GM19025 (cell line): ENCODE measurements around the gene DCLRE1B.
A peak's percentile ranks its signal among the peaks of the same experiment; 100 is the strongest.

Source experiments
- ATAC-seq: cut with Tn5 transposase; IDR thresholded peaks from one replicate; pipeline ENCODE4 v1.9.1; 2021; ENCODE audit warnings: mild to moderate bottlenecking, low read depth, moderate library complexity; ENCODE audit not compliant: unreplicated experiment

DCLRE1B gene

DNA sequence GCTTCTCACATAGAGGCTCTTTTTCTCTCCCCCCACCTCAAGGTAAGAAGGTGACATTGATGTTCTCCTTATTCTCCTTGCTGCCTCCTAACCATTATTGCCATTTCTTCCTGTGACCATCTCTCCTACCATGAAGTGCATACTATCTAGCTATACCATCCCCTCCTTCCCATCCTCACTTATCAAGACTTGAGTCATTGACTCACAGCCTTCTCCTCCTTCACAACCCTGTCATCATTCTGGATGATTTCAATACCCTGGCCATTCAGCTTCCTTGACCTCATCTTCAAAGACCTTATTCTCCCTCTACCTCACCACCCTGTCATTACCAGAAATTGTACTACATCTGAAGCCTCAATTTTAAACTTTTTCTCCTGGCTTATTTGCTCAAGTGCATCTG, 13.1 kb downstream of the DCLRE1B start:
- no peak for ATAC-seq

DNA sequence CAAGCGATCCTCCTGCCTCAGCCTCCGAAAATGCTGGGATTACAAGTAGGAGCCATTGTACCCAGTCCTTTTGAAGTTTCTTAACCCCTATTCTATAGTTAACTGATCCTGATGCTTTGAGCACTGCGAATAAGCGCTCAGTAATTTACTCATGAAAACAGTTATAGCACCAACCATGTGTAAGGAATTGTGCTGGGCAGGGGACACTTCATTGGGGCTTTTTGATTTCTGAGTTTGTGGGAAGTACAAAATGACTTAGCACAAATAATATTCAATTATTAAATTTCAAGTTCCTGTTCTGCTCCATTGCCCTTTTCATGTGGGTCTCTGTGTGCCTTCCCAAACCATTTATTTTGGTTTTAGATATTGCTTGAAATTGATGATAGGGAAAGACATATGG, 17.8 kb downstream of the DCLRE1B start:
- ATAC-seq = no peak

DNA sequence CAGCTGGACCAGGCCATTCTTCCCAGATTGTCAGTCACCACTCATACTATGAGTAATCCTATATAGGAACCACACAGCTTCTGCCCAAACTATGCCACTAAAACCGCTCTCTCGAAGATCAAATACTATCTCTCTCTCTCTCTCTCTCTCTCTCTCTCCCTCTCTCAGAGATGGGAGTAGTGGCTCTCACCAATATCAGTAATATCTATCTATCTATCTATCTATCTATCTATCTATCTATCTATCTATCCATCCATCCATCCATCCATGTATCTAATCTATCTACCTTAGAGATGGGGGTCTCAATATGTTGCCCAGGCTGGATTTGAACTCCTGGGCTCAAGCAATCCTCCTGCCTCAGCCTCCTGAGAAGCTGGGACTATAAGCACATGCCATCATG, 19.3 kb downstream of the DCLRE1B start:
- no peak for ATAC-seq

DNA sequence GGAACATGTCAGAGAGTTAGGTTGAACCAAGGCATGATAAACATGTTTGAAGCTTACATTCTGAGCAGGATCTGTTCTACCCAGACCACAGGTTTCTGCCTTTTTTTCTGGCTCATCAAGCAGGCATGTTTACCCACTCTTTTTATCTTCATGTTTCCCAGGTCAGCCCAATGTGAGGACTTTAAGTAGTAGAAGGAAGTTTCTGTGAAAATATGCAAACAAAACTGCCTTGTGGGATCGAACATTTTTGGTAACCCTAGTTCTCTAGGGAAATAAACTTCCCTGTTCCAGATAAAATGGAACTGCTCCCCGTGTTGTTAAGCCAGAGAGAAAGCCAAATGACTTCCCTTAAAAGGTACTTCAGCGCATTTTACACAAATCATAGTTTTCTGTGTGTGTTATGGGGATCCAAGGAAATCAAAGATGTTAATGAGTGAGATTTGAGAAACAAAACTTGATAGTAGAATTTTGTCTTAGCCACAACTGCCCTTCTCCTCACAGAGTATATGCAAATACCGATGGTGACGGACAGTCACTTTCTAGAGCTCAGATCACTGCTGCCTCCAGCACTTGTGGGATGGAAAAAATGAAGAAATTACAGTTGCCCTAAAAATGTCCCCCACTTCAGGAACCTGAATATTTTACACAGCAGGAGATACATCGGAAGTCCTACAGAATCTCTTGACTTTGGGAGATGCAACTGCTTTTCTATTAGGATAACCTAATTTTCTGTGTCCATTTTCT, 23.2 kb downstream of the DCLRE1B start:
- no peak for ATAC-seq

DNA sequence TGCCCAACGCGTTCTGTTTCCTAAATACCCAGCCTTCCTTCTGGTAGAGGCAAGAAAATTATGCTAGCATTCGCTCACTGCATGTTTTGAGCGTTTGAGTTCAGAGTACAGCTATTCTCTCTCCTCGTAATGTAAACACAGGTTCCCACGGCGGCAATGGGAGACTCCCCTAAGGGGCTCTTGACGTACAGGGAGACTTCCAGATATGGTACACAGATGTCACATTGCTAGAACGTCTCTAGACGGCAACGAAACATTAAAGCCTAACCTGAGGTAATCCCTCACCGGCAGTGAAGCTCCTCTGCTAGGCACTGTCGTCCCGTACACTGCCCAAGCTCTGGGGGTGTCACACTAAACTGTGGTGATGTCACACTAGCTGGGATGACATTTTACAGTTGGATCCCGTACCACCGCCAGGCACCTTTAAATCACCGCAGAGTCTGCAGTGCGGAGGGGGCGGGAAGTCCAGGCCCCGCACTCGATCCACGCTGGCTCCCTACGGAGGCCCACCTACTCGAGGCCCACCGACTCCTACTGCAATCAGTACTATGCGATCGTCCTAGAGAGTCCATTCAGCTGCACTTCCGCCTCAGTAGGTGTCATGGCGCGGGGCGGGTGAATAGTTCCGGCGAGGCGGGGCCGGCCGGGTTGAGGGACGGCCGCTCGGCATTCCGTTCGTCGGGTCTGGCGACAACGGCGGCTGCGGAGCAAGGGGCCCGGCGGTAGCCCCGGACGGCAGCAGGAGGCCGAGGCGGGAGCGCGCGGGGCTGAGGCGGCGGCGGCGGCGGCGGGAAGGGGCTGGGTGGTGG, 24.0 kb downstream of the DCLRE1B start, which contains the start of gene HIPK1:
Gene HIPK1 (plus strand): TSS at position 384 of the 809 bp plus-strand sequence.
- peak; percentile 66 for ATAC-seq

DNA sequence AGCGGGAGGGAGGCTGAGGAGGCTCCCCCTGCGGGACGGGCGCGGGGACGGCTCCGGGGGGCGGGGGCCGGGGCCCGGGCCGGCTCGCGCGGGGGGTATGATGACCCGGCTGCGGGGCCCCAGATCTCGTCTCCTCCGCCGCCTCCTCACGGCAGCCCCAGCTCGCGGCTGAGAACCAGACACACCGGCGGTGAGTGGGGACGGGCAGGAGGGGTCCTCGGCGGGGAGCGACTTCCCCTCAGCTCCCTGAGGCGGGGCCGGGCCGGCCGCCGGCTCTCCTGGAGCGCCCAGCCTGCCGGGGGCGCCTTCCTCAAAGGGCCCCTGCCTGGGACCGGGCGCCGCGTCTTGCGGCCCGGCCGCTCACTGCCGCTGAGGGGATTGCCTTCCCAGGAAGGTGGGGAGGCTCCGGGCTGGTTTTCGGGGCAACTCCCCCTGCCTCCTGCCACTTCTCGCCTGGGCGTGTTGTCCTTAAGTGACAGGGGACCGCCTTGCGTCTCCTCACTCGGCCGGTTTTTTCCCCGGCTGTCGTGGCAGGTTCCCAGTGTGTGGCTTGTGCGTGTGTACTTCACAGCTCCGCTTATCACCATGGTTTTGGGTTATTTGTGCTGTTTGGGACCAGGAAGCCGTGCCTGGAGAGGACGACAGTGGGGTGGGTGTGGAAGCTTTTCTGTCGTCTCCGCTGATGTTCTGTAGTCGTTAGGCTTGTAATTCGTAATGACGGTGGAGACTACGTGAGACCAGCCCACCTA, 24.8 kb downstream of the DCLRE1B start:
- peak; percentile 28 for ATAC-seq

DNA sequence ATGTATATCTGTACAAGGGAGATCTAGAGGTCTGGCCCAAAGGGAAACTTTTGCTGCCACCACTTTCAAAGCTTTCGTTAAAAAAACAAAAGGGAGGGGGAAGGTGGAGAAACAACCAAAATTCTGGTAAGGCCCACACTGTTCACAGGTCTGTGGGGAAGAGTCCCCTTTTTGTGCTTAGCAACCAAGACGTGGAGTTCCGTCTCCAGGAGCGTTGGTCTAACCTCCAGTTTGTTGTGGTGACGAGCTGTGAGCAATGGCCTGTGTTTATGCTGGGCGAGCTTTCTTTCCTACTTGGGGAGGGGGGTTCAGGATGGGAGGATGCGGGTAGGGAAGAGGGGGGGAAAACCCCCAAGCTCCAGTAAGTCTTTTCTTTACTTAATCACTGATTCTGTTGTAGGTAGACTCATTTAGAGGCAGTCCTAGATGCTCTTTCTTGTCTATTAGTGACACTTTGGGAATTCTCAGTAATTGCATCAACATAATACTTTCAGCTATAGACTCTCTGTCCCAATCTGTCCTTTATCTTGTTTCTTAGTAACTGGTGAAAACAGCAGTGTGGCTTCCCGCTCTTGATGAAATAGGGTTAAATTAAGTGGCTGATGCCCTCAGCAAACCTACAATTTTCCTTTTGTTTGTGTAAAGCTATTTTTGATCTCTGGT, 25.5 kb downstream of the DCLRE1B start:
- ATAC-seq = peak; percentile 8

DNA sequence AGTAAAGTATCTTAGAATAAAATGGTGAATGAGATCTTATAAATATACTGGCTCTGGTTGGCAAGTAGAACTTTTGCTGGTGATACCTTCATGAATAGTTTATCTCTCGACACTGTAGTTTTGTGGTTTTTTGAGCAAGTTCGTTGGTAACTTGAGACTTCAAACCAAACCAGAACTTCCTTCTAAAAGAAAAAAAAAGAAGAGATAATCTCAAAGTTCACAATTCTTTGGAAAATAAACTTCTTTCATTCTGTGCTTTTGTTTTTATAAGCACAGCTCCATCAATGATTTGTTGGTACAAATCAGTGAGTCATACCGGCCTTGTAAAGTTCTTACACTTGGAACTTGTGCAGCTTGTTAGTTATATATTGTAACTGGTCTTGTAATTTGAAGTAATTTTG, 26.3 kb downstream of the DCLRE1B start:
- ATAC-seq = no peak

DNA sequence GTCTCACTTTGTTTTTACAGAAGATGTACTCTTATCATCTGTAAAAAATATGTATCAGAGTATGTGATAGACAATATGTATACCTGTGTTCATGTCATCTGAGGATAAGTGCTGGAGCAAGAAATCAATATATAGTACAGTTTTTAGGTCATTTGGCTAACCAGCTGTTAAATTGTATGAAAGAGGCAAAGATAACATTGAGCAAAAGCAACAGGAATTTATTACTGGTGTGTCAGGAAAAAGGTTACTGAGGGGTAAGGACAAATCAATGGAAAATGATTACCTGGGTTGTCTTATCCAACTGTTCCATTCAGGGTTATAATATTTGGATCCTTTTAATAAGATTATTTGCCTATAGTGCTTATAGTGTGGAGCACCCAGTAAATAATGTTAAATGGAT, 28.9 kb downstream of the DCLRE1B start:
- no peak for ATAC-seq

DNA sequence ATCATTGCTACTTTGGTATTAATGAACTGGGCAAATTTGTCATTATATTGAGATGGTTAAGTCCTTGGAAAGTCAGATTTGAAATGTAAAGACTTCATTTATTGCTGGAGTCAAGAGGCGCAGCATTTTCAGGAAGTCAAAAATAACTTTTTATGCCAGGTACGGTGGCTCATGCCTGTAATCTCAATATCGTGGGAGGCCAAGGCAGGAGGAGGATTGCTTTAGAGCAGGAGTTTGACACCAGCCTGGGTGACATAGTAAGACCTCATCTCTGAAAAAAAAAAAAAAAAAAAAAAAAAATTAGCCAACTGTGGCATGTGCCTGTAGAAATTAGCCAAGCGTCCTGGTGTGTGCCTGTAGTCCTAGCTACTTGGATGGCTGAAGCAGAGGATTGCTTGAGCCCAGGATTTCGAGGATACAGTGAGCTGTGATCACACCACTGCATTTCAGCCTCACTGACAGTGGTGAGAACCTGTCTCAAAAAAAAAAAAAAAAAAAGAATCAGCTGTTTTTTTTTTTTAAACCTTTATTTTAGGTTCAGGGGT, 29.5 kb downstream of the DCLRE1B start:
- ATAC-seq = no peak

DNA sequence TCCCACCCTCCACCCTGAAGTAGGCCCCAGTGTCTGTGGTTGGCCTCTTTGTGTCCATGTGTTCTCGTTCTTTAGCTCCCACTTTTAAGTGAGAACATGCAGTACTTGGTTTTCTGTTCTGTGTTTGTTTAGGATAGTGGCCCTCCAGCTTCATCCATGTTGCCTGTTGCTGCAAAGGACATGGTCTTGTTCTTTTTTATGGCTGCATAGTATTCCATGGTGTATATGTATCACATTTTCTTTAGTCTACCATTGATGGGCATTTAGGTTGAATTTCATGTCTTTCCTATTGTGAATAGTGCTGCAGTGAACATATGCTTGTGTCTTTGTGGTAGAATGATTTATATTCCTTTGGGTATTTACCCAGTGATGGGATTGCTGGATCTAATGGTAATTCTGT, 30.1 kb downstream of the DCLRE1B start:
- no peak for ATAC-seq

DNA sequence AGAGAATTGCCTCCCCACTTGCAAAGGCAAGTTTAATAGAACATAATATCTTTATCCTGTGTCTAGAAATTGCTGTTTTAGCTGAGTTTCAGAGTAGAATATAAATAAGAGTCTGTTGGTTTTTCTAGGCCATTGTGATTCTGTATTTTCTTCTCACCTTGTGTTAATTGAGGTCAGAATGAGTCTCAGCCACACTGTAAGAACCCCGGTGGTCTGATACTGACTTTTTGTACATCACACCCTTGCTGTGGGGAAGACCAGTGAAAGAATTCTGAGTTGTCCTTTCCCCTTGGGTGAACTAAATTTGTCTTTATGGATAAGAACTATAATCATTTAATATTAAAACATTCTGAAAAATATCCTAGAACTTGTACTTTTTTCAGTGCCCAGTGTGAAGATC, 30.8 kb downstream of the DCLRE1B start:
- no peak for ATAC-seq

DNA sequence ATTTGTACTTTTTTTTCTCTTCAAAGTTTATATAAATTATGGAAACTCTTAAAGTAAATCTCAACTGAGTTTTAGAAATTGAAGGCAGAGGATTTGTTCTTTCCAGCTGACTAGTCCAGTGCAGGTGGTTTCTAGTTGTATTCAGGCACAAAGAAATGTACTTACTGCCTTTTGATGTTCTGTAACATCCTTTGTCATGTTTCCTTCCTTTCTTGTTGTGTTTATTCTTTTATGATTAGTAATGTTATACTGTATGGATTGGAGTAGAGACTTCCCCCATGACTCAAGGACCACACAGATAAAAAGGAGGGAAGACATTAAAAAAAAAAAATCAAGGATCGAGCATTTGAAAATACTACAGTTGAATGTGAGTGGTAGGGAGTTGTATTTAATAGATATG, 32.0 kb downstream of the DCLRE1B start:
- no peak for ATAC-seq

DNA sequence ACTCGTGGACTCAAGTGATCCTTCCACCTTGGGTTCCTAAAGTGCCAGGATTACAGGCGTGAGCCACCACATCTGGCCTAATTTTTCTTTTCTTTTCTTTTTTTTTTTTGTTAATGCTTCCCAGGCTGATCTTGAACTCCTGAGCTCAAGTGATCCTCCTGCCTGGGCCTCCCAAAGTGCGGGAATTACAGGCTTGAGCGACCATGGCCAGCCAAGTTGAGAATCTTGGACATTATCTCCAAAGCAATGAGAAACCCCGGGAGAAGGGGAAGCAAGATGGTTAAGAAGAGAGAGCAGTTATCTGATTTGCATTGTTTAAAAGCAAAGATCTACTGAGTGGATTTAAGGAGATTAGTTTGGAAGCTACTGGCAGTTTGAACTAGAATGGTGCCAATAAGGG, 33.1 kb downstream of the DCLRE1B start:
- ATAC-seq = no peak

DNA sequence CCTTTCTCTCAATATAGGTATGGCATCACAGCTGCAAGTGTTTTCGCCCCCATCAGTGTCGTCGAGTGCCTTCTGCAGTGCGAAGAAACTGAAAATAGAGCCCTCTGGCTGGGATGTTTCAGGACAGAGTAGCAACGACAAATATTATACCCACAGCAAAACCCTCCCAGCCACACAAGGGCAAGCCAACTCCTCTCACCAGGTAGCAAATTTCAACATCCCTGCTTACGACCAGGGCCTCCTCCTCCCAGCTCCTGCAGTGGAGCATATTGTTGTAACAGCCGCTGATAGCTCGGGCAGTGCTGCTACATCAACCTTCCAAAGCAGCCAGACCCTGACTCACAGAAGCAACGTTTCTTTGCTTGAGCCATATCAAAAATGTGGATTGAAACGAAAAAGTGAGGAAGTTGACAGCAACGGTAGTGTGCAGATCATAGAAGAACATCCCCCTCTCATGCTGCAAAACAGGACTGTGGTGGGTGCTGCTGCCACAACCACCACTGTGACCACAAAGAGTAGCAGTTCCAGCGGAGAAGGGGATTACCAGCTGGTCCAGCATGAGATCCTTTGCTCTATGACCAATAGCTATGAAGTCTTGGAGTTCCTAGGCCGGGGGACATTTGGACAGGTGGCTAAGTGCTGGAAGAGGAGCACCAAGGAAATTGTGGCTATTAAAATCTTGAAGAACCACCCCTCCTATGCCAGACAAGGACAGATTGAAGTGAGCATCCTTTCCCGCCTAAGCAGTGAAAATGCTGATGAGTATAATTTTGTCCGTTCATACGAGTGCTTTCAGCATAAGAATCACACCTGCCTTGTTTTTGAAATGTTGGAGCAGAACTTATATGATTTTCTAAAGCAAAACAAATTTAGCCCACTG, 35.5 kb downstream of the DCLRE1B start:
- ATAC-seq = no peak

DNA sequence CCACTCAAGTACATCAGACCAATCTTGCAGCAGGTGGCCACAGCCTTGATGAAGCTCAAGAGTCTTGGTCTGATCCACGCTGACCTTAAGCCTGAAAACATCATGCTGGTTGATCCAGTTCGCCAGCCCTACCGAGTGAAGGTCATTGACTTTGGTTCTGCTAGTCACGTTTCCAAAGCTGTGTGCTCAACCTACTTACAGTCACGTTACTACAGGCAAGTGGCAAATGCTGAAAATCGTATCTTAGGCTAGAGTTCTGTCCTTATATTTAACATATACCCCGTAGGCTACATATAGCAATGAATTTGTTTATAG, 36.1 kb downstream of the DCLRE1B start:
- ATAC-seq = no peak

DNA sequence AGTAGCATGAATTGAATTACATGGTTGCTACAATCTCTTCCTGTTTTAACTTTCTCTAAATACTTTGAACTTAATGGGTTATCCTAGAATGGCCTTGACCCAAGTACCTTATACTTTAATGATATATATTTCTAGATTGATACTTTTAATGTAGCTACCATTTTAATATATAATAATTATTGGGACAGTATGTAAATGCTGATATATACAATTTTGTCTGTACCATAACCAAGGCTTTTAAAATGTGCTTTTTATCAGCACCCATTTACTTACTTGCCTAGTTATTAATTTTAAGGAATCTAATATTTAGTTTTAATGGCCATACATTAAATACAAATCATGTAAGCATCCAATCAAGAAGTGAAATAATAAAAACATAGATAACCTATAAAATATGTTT, 37.4 kb downstream of the DCLRE1B start:
- no peak for ATAC-seq

DNA sequence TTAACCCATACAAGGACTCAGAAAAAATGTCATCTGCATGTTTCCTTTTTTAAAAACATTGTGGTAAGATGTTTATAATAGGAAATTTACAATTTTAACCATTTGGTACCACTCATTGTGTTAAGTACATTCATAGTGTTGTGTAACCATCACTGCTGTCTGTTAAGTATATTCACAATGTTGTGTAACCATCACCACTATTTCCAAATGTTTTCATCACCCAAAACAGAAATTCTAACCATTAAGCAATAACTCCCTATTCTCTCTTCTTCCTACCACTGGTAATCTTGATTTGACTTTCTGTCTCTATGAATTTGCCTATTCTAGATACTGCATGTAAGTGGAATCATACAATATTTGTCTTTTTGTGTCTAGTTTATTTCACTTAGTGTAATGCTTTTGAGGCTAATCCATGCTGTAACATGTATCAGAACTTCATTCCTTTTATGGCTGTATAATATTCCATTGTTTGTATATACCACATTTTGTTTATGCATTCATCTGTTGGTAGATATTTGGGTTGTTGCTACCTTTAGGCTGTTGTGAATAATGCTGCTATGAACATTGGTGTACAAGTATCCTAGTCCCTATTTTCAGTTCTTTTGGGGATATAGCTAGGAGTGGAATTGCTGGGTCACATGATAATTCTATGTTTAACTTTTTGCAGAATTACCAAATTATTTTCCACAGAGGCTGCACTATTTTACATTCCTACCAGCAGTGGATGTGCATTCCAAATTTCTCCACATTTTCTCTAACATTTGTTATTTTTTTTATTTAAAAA, 38.1 kb downstream of the DCLRE1B start:
- no peak for ATAC-seq

DNA sequence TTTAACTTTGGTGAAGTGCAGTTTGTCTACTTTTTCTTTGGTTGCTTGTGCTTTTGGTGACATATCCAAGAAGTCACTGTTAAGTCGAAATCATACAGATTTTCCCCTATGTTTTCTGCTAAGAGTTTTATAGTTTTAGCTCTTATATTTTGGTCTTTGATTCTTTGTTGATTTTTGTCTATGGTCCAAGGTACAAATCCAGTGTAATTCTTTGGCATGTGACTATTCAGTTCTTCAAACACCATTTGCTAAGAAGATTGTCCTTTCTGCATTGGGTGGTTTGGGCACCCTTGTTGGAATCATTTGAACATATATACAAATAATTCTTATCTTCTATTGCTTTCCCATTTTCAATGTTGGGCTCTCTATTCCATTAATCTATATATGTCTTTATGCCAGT, 40.2 kb downstream of the DCLRE1B start:
- ATAC-seq = no peak
